ENCODE results near the gene RIPK4. TPM values are rescaled to one million over a fixed set of nuclear protein-coding genes. Genes with fewer than 3 reads are reported as not detected.

The RIPK4 gene
- total RNA-seq, 1 experiment from 2014 or later: 24.1 TPM

DNA sequence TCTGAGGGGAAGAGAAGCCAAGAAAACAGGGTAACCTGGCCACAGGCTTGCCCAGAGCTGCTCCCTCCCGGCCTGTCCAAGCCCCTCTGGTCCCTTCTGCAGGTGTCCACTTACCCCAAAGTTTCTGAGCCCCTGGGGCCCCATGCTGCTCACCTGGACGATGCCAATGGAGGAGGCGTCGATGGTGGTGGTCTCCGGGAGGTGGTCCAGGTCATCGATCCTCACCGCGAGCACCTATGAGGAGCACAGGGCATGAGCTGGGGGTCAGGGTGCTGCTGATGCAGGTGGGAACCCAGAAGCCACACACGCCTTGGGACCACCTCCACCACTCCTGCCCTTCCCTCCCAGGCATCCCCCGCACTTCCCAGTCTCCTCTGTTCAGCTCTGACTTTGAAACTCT lies 37.5 kb upstream of the RIPK4 start:
- intact Hi-C loops (cut with micrococcal nuclease; ENCODE audit: unreplicated experiment): no loop called here
- Histone ChIP-seq H3K4me1 (no peaks in the 10 kb centered on the region), H3K9me3 (no peaks in the 10 kb centered on the region), H3K27me3 (replicated peaks; ENCODE audit: control insufficient read depth, insufficient read depth, low read length) (no peaks in the 10 kb centered on the region), H3K36me3 (ENCODE audit: control insufficient read depth, insufficient read depth, low read length) (no peaks in the 10 kb centered on the region; the same call in 1 of the 2 replicates), H3K4me3 (ENCODE audit: low read depth, low read length) (no peak overlapping the region)
- no peaks in the 10 kb centered on the region for H3K4me1 Mint-ChIP-seq (ENCODE audit: low read depth, unreplicated experiment)
- H3K27me3 Mint-ChIP-seq (ENCODE audit: insufficient read depth, unreplicated experiment): no peaks in the 10 kb centered on the region
- POLR2A ChIA-PET: no interaction called here
- H3K4me3 Mint-ChIP-seq (ENCODE audit: unreplicated experiment): no peak overlapping the region
- DNase-seq: no peak
- H3K9me3 Mint-ChIP-seq (ENCODE audit: unreplicated experiment): peaks cover 17% of the 10 kb centered on the region
- peaks cover 8% of the 10 kb centered on the region for H3K36me3 Mint-ChIP-seq (ENCODE audit: insufficient read depth, unreplicated experiment)
- no peak for TF ChIP-seq CTCF (IDR thresholded peaks at IDR 0.05; ENCODE audit: insufficient read depth in 1 of 2, low read depth in 1 of 2, low read length in 1 of 2, severe bottlenecking in 1 of 2, unreplicated experiment in 1 of 2)
- no TSS peak for BruUV-seq (replicated peaks)
- H3K27ac Mint-ChIP-seq (ENCODE audit: unreplicated experiment): no peak overlapping the region
- CTCF ChIA-PET: no interaction called here

GRCh38 chr21:41803316-41803715 lies 36.5 kb upstream of the RIPK4 start:
- CTCF ChIA-PET: no interaction called here
- POLR2A ChIA-PET: no interaction called here
- Histone ChIP-seq H3K4me1 (no peaks in the 10 kb centered on the region), H3K36me3 (ENCODE audit: control insufficient read depth, insufficient read depth, low read length) (no peaks in the 10 kb centered on the region; the same call in 1 of the 2 replicates), H3K27me3 (replicated peaks; ENCODE audit: control insufficient read depth, insufficient read depth, low read length) (no peaks in the 10 kb centered on the region), H3K9me3 (no peaks in the 10 kb centered on the region), H3K4me3 (ENCODE audit: low read depth, low read length) (no peak overlapping the region)
- DNase-seq: no peak
- BruUV-seq (replicated peaks): no TSS peak
- no peak overlapping the region for H3K27ac Mint-ChIP-seq (ENCODE audit: unreplicated experiment)
- H3K36me3 Mint-ChIP-seq (ENCODE audit: insufficient read depth, unreplicated experiment): peaks cover 8% of the 10 kb centered on the region
- intact Hi-C loops (cut with micrococcal nuclease; ENCODE audit: unreplicated experiment): no loop called here
- no peak for TF ChIP-seq CTCF (IDR thresholded peaks at IDR 0.05; ENCODE audit: insufficient read depth in 1 of 2, low read depth in 1 of 2, low read length in 1 of 2, severe bottlenecking in 1 of 2, unreplicated experiment in 1 of 2)
- no peaks in the 10 kb centered on the region for H3K4me1 Mint-ChIP-seq (ENCODE audit: low read depth, unreplicated experiment)
- no peak overlapping the region for H3K4me3 Mint-ChIP-seq (ENCODE audit: unreplicated experiment)
- H3K27me3 Mint-ChIP-seq (ENCODE audit: insufficient read depth, unreplicated experiment): no peaks in the 10 kb centered on the region
- peaks cover 17% of the 10 kb centered on the region for H3K9me3 Mint-ChIP-seq (ENCODE audit: unreplicated experiment)

GRCh38 chr21:41802684-41803083 lies 35.8 kb upstream of the RIPK4 start:
- POLR2A ChIA-PET: no interaction called here

More at GRCh38 chr21:41802684-41803083, 35.8 kb upstream of the RIPK4 start:
- Histone ChIP-seq H3K4me1 (no peaks in the 10 kb centered on the region), H3K9me3 (no peaks in the 10 kb centered on the region), H3K36me3 (ENCODE audit: control insufficient read depth, insufficient read depth, low read length) (no peaks in the 10 kb centered on the region; the same call in 1 of the 2 replicates), H3K4me3 (ENCODE audit: low read depth, low read length) (no peak overlapping the region), H3K27me3 (replicated peaks; ENCODE audit: control insufficient read depth, insufficient read depth, low read length) (no peaks in the 10 kb centered on the region)
- Mint-ChIP-seq H3K4me1 (ENCODE audit: low read depth, unreplicated experiment) (no peaks in the 10 kb centered on the region), H3K4me3 (ENCODE audit: unreplicated experiment) (no peak overlapping the region), H3K36me3 (ENCODE audit: insufficient read depth, unreplicated experiment) (peaks cover 8% of the 10 kb centered on the region), H3K27ac (ENCODE audit: unreplicated experiment) (no peak overlapping the region), H3K9me3 (ENCODE audit: unreplicated experiment) (peaks cover 15% of the 10 kb centered on the region), H3K27me3 (ENCODE audit: insufficient read depth, unreplicated experiment) (no peaks in the 10 kb centered on the region)
- intact Hi-C loops (cut with micrococcal nuclease; ENCODE audit: unreplicated experiment): no loop called here
- CTCF ChIA-PET: no interaction called here
- BruUV-seq (replicated peaks): no TSS peak
- TF ChIP-seq CTCF (IDR thresholded peaks at IDR 0.05; ENCODE audit: insufficient read depth in 1 of 2, low read depth in 1 of 2, low read length in 1 of 2, severe bottlenecking in 1 of 2, unreplicated experiment in 1 of 2): no peak
- no peak for DNase-seq
